Thyroid gland (tissue), 4 donors: ENCODE data around the gene PTDSS2.

ENCODE experiments used
- CTCF ChIP-seq, 6 experiments: fragments of 200-600 bp in 3 of 6; fragments of 450-650 bp in 3 of 6; sonication (generic) in 3 of 6; IDR thresholded peaks; one replicate each; pipeline ENCODE4 v1.5.1; 2016 to 2019; ENCODE audit warnings: antibody characterized with exemption in 6 of 6, mild to moderate bottlenecking in 2 of 6, inconsistent platforms in 1 of 6, moderate library complexity in 1 of 6
- POLR2A ChIP-seq, 2 donors: fragments of 450-650 bp; IDR thresholded peaks; one replicate each; pipeline ENCODE4 v1.6.1; 2017; ENCODE audit warnings: antibody characterized with exemption in 2 of 2, mild to moderate bottlenecking in 2 of 2, moderate library complexity in 1 of 2

- TF ChIP-seq CTCF (IDR thresholded peaks at IDR 0.05): no peak
- TF ChIP-seq POLR2A (IDR thresholded peaks at IDR 0.05): no peak
These were observed 41.3 kb downstream of the PTDSS2 start for GRCh38 chr11:491358-491757.
